Fibroblast of skin of back (primary cell): ENCODE results near the gene ADAMTSL3.
A peak's percentile ranks its signal among the peaks of the same experiment; 100 is the strongest.

ENCODE experiments used
- DNase-seq: peaks from one replicate; pipeline ENCODE4 v3.0.0-alpha.2; 2013

ADAMTSL3 gene

GRCh38 chr15:83887404-83887803, 233.5 kb downstream of the ADAMTSL3 start:
- DNase-seq: no peak

GRCh38 chr15:83887961-83888360, 234.0 kb downstream of the ADAMTSL3 start:
- DNase-seq: no peak

- no peak for DNase-seq
Measured at GRCh38 chr15:83889995-83890394, 236.1 kb downstream of the ADAMTSL3 start.

- DNase-seq: no peak
Measured at GRCh38 chr15:83890587-83890986, 236.7 kb downstream of the ADAMTSL3 start.

- DNase-seq: no peak
Measured at GRCh38 chr15:83892498-83892897, 238.6 kb downstream of the ADAMTSL3 start.

- DNase-seq: no peak
Measured at GRCh38 chr15:83893308-83893707, 239.4 kb downstream of the ADAMTSL3 start.

GRCh38 chr15:83897037-83897436, 243.1 kb downstream of the ADAMTSL3 start:
- DNase-seq: no peak

GRCh38 chr15:83898361-83898760, 244.4 kb downstream of the ADAMTSL3 start:
- no peak for DNase-seq

- DNase-seq: no peak
Measured at GRCh38 chr15:83899670-83900069, 245.7 kb downstream of the ADAMTSL3 start.

GRCh38 chr15:83904107-83905040, 250.5 kb downstream of the ADAMTSL3 start:
- DNase-seq: peak; percentile 63

- no peak for DNase-seq
Measured at GRCh38 chr15:83905556-83906273, 251.8 kb downstream of the ADAMTSL3 start.

- no peak for DNase-seq
Measured at GRCh38 chr15:83911345-83911744, 257.4 kb downstream of the ADAMTSL3 start.

GRCh38 chr15:83912343-83912742, 258.4 kb downstream of the ADAMTSL3 start:
- no peak for DNase-seq

- no peak for DNase-seq
Measured at GRCh38 chr15:83913034-83913632, 259.2 kb downstream of the ADAMTSL3 start.

- peak; percentile 2 for DNase-seq
Measured at GRCh38 chr15:83914906-83915305, 261.0 kb downstream of the ADAMTSL3 start.

- no peak for DNase-seq
Measured at GRCh38 chr15:83917432-83917831, 263.5 kb downstream of the ADAMTSL3 start.

GRCh38 chr15:83918011-83918410, 264.1 kb downstream of the ADAMTSL3 start:
- no peak for DNase-seq

GRCh38 chr15:83919319-83919830, 265.5 kb downstream of the ADAMTSL3 start:
- no peak for DNase-seq

- DNase-seq: no peak
Measured at GRCh38 chr15:83919978-83920510, 266.1 kb downstream of the ADAMTSL3 start.

- DNase-seq: no peak
Measured at GRCh38 chr15:83922649-83923294, 268.8 kb downstream of the ADAMTSL3 start.

GRCh38 chr15:83926116-83926515, 272.2 kb downstream of the ADAMTSL3 start:
- DNase-seq: peak; percentile 9

- DNase-seq: no peak
Measured at GRCh38 chr15:83927704-83928391, 273.9 kb downstream of the ADAMTSL3 start.
